HEK293 (cell line): Measurements from ENCODE around the gene AKT3.

Experiments
- CTCF ChIA-PET: fragments of 350-600 bp; formaldehyde crosslinking; extraction: SDS; loops from one replicate; lab custom pipeline; 2021; ENCODE audit warnings: antibody characterized with exemption; lab: Yijun Ruan, JAX
- POLR2A ChIA-PET: fragments of 300-600 bp; formaldehyde crosslinking; extraction: SDS; loops from one replicate; lab custom pipeline; 2020; ENCODE audit warnings: antibody characterized with exemption, inconsistent platforms; lab: Yijun Ruan, JAX
- H3K27ac ChIP-seq: fragments of 200-500 bp; sonication (Bioruptor generic); 2 replicates; pipeline ENCODE4 v1.5.1; 2014; ENCODE audit warnings: low read depth, low read length, control low read depth, inconsistent platforms; ENCODE audit errors: extremely low read depth
- H3K36me3 ChIP-seq, 2 experiments: fragments of 200-500 bp in 1 of 2; sonication (Bioruptor generic) in 1 of 2; 1 replicate in 1 of 2; 2 replicates in 1 of 2; pipeline ENCODE4 v1.5.1; 2014 to 2017; ENCODE audit warnings: inconsistent platforms in 2 of 2, low read length in 2 of 2; ENCODE audit not compliant: control insufficient read depth in 2 of 2, insufficient read depth in 1 of 2
- H3K4me1 ChIP-seq: fragments of 200-500 bp; sonication (Bioruptor generic); 2 replicates; pipeline ENCODE4 v1.5.1; 2014; ENCODE audit warnings: mild to moderate bottlenecking, low read length, inconsistent platforms; ENCODE audit not compliant: control insufficient read depth, insufficient read depth
- H3K4me3 ChIP-seq: 2 replicates; pipeline ENCODE4 v1.5.1; 2011; ENCODE audit warnings: low read depth, mild to moderate bottlenecking, control low read depth, low read length, moderate library complexity
- H3K9me3 ChIP-seq: fragments of 200-500 bp; sonication (Bioruptor generic); 2 replicates; pipeline ENCODE4 v1.5.1; 2014; ENCODE audit warnings: low read depth, low read length, inconsistent platforms; ENCODE audit not compliant: control insufficient read depth, insufficient read depth
- GFI1B ChIP-seq: fragments of 450-650 bp; formaldehyde crosslinking; IDR thresholded peaks from 2 replicates; pipeline ENCODE4 v1.5.1; 2016; ENCODE audit warnings: missing biosample characterization, missing genetic modification characterization
- IKZF3 ChIP-seq: fragments of 450-650 bp; IDR thresholded peaks from 2 replicates; pipeline ENCODE4 v1.5.0; 2018; ENCODE audit warnings: missing biosample characterization, mild to moderate bottlenecking, missing genetic modification characterization, moderate library complexity
- KLF9 ChIP-seq: fragments of 450-650 bp; formaldehyde crosslinking; IDR thresholded peaks from 2 replicates; pipeline ENCODE4 v1.5.1; 2016; ENCODE audit warnings: missing biosample characterization, missing genetic modification characterization, low read depth
- MEIS1 ChIP-seq: sonication (generic); formaldehyde crosslinking; IDR thresholded peaks from 2 replicates; pipeline ENCODE4 v1.8.1; 2022; ENCODE audit warnings: missing genetic modification reagents, mild to moderate bottlenecking, borderline replicate concordance
- SCRT2 ChIP-seq: fragments of 450-650 bp; formaldehyde crosslinking; IDR thresholded peaks from 2 replicates; pipeline ENCODE4 v1.5.1; 2016; ENCODE audit warnings: missing biosample characterization, missing genetic modification characterization
- TCF7L2 ChIP-seq: IDR thresholded peaks from 2 replicates; pipeline ENCODE4 v1.6.1; 2011; ENCODE audit warnings: low read depth, mild to moderate bottlenecking, inconsistent platforms, low read length, moderate library complexity, borderline replicate concordance
- ZBTB1 ChIP-seq: fragments of 450-650 bp; formaldehyde crosslinking; IDR thresholded peaks from 2 replicates; pipeline ENCODE4 v1.5.1; 2016; ENCODE audit warnings: missing biosample characterization, missing genetic modification characterization
- ZNF132 ChIP-seq: fragments of 450-650 bp; formaldehyde crosslinking; IDR thresholded peaks from 2 replicates; pipeline ENCODE4 v1.5.1; 2017; ENCODE audit warnings: missing biosample characterization, missing genetic modification characterization, borderline replicate concordance
- ZNF184 ChIP-seq: fragments of 450-650 bp; IDR thresholded peaks from 2 replicates; pipeline ENCODE4 v1.5.1; 2018; ENCODE audit warnings: missing biosample characterization, mild to moderate bottlenecking, missing genetic modification characterization
- ZNF214 ChIP-seq: fragments of 450-650 bp; formaldehyde crosslinking; IDR thresholded peaks from 2 replicates; pipeline ENCODE4 v1.5.1; 2017; ENCODE audit warnings: missing biosample characterization, mild to moderate bottlenecking, missing genetic modification characterization, borderline replicate concordance
- ZNF23 ChIP-seq: fragments of 450-650 bp; formaldehyde crosslinking; IDR thresholded peaks from 2 replicates; pipeline ENCODE4 v1.5.1; 2016; ENCODE audit warnings: missing biosample characterization, missing genetic modification characterization, borderline replicate concordance
- ZNF366 ChIP-seq: fragments of 450-650 bp; formaldehyde crosslinking; conservative IDR thresholded peaks from 2 replicates; pipeline ENCODE4 v1.5.1; 2016; ENCODE audit warnings: missing biosample characterization, missing genetic modification characterization
- ZNF37A ChIP-seq: fragments of 450-650 bp; IDR thresholded peaks from 2 replicates; pipeline ENCODE4 v1.5.1; 2018; ENCODE audit warnings: missing biosample characterization, missing genetic modification characterization
- ZNF404 ChIP-seq: fragments of 450-650 bp; formaldehyde crosslinking; IDR thresholded peaks from 2 replicates; pipeline ENCODE4 v1.5.1; 2017; ENCODE audit warnings: missing biosample characterization, missing genetic modification characterization
- ZNF433 ChIP-seq: fragments of 450-650 bp; formaldehyde crosslinking; IDR thresholded peaks from 2 replicates; pipeline ENCODE4 v1.5.1; 2016; ENCODE audit warnings: missing biosample characterization, missing genetic modification characterization, low read depth
- ZNF510 ChIP-seq: fragments of 450-650 bp; formaldehyde crosslinking; IDR thresholded peaks from 2 replicates; pipeline ENCODE4 v1.5.1; 2018; ENCODE audit warnings: mild to moderate bottlenecking, missing genetic modification characterization, missing biosample characterization; ENCODE audit not compliant: insufficient replicate concordance
- ZNF544 ChIP-seq: fragments of 450-650 bp; formaldehyde crosslinking; IDR thresholded peaks from 2 replicates; pipeline ENCODE4 v1.5.0; 2017; ENCODE audit warnings: missing biosample characterization, missing genetic modification characterization
- ZNF560 ChIP-seq: fragments of 450-650 bp; formaldehyde crosslinking; IDR thresholded peaks from 2 replicates; pipeline ENCODE4 v1.5.1; 2017; ENCODE audit warnings: missing biosample characterization, missing genetic modification characterization, borderline replicate concordance
- ZNF600 ChIP-seq: fragments of 450-650 bp; formaldehyde crosslinking; IDR thresholded peaks from 2 replicates; pipeline ENCODE4 v1.5.1; 2016; ENCODE audit warnings: missing biosample characterization, missing genetic modification characterization
- ZNF610 ChIP-seq: fragments of 450-650 bp; formaldehyde crosslinking; IDR thresholded peaks from 2 replicates; pipeline ENCODE4 v1.5.1; 2016; ENCODE audit warnings: missing biosample characterization, missing genetic modification characterization, borderline replicate concordance
- ZNF623 ChIP-seq: fragments of 450-650 bp; formaldehyde crosslinking; IDR thresholded peaks from 2 replicates; pipeline ENCODE4 v1.5.1; 2016; ENCODE audit warnings: missing biosample characterization, missing genetic modification characterization
- ZNF624 ChIP-seq: fragments of 450-650 bp; formaldehyde crosslinking; IDR thresholded peaks from 2 replicates; pipeline ENCODE4 v1.5.1; 2017; ENCODE audit warnings: missing biosample characterization, missing genetic modification characterization
- ZNF704 ChIP-seq: fragments of 450-650 bp; formaldehyde crosslinking; IDR thresholded peaks from 2 replicates; pipeline ENCODE4 v1.5.1; 2016; ENCODE audit warnings: missing biosample characterization, missing genetic modification characterization
- ZNF707 ChIP-seq: fragments of 450-650 bp; formaldehyde crosslinking; IDR thresholded peaks from 2 replicates; pipeline ENCODE4 v1.5.1; 2016; ENCODE audit warnings: missing biosample characterization, missing genetic modification characterization
- ZSCAN30 ChIP-seq: fragments of 450-650 bp; IDR thresholded peaks from 2 replicates; pipeline ENCODE4 v1.5.1; 2018; ENCODE audit warnings: missing biosample characterization, mild to moderate bottlenecking, missing genetic modification characterization, moderate library complexity
- ZSCAN4 ChIP-seq: fragments of 450-650 bp; formaldehyde crosslinking; IDR thresholded peaks from 2 replicates; pipeline ENCODE4 v1.5.1; 2017; ENCODE audit warnings: missing biosample characterization, missing genetic modification characterization
- TF ChIP-seq, protein P1 (sequence below): fragments of 450-650 bp; formaldehyde crosslinking; IDR thresholded peaks from 2 replicates; pipeline ENCODE4 v1.5.1; 2016; ENCODE audit warnings: missing biosample characterization, missing genetic modification characterization
- TF ChIP-seq, protein P2 (sequence below): fragments of 450-650 bp; formaldehyde crosslinking; IDR thresholded peaks from 2 replicates; pipeline ENCODE4 v1.5.1; 2016; ENCODE audit warnings: missing biosample characterization, missing genetic modification characterization

AKT3 gene

GRCh38 chr1:243449373-243449772 is 400.7 kb downstream of the AKT3 start:
- Histone ChIP-seq H3K27ac (no peak overlapping the region), H3K36me3 (no peaks in the 10 kb centered on the region), H3K4me3 (no peak overlapping the region), H3K9me3 (no peaks in the 10 kb centered on the region), H3K4me1 (no peaks in the 10 kb centered on the region)
- TF ChIP-seq ZNF510 (tag by site-specific recombination) (no peak), ZNF704 (no peak), ZNF23 (tag by site-specific recombination) (no peak), IKZF3 (tag by site-specific recombination) (no peak), ZBTB1 (no peak), TCF7L2 (no peak), ZNF623 (tag by site-specific recombination) (no peak), ZNF214 (tag by site-specific recombination) (no peak), ZSCAN30 (tag by site-specific recombination) (no peak), ZNF560 (tag by site-specific recombination) (no peak)
- TF ChIP-seq, protein P1, sequence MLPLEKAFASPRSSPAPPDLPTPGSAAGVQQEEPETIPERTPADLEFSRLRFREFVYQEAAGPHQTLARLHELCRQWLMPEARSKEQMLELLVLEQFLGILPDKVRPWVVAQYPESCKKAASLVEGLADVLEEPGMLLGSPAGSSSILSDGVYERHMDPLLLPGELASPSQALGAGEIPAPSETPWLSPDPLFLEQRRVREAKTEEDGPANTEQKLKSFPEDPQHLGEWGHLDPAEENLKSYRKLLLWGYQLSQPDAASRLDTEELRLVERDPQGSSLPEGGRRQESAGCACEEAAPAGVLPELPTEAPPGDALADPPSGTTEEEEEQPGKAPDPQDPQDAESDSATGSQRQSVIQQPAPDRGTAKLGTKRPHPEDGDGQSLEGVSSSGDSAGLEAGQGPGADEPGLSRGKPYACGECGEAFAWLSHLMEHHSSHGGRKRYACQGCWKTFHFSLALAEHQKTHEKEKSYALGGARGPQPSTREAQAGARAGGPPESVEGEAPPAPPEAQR (tag by site-specific recombination): no peak
- TF ChIP-seq, protein P2, sequence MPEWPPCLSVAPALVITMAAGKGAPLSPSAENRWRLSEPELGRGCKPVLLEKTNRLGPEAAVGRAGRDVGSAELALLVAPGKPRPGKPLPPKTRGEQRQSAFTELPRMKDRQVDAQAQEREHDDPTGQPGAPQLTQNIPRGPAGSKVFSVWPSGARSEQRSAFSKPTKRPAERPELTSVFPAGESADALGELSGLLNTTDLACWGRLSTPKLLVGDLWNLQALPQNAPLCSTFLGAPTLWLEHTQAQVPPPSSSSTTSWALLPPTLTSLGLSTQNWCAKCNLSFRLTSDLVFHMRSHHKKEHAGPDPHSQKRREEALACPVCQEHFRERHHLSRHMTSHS (tag by site-specific recombination): no peak
- ChIA-PET CTCF (no interaction called here), POLR2A (no interaction called here)

- no peaks in the 10 kb centered on the region for H3K4me1 ChIP-seq
- ChIA-PET POLR2A (no interaction called here), CTCF (no interaction called here)
These were observed 402.2 kb downstream of the AKT3 start for GRCh38 chr1:243447844-243448243.

GRCh38 chr1:243447347-243447746 is 402.7 kb downstream of the AKT3 start:
- no peak for TF ChIP-seq MEIS1
- no peak for TF ChIP-seq ZNF600 (tag by site-specific recombination)
- no peak for TF ChIP-seq ZNF184 (tag by site-specific recombination)
- TF ChIP-seq GFI1B (tag by site-specific recombination): no peak
- no peak for TF ChIP-seq ZNF366 (tag by site-specific recombination)
- no peak for TF ChIP-seq ZNF404 (tag by site-specific recombination)
- no peak for TF ChIP-seq ZNF610 (tag by site-specific recombination)
- no peak for TF ChIP-seq SCRT2 (tag by site-specific recombination)
- TF ChIP-seq KLF9: no peak
- TF ChIP-seq, protein P2 (tag by site-specific recombination): no peak
- TF ChIP-seq ZNF624 (tag by site-specific recombination): no peak
- TF ChIP-seq TCF7L2: no peak
- no peak for TF ChIP-seq ZNF132 (tag by site-specific recombination)
- TF ChIP-seq ZNF37A (tag by site-specific recombination): no peak
- TF ChIP-seq ZNF707: no peak
- no peak for TF ChIP-seq ZNF544 (tag by site-specific recombination)
- POLR2A ChIA-PET: no interaction called here
- Histone ChIP-seq H3K9me3 (no peaks in the 10 kb centered on the region), H3K27ac (no peak overlapping the region), H3K36me3 (no peaks in the 10 kb centered on the region), H3K4me1 (no peaks in the 10 kb centered on the region), H3K4me3 (no peak overlapping the region)
- CTCF ChIA-PET: interaction anchor here (0.6 kb wide), 1 partner anchor 852 kb away, joined by 3 read pairs; no protein-coding TSS in a partner anchor

More at GRCh38 chr1:243447844-243448243, 402.2 kb downstream of the AKT3 start:
- TF ChIP-seq ZNF433 (tag by site-specific recombination) (no peak), ZSCAN4 (no peak), KLF9 (no peak)
- H3K27ac ChIP-seq: no peak overlapping the region
- H3K4me3 ChIP-seq: no peak overlapping the region
- no peaks in the 10 kb centered on the region for H3K36me3 ChIP-seq
- no peaks in the 10 kb centered on the region for H3K9me3 ChIP-seq
